Middle frontal gyrus (tissue), 1 donor: ENCODE data around the gene NUP155.
"Not testable (repeated sequence)": the region's sequence is repeated elsewhere in the genome, so short reads cannot be mapped to it uniquely, and the experiment has no call there.

Experiments
- DNase-seq: peaks from one replicate; pipeline ENCODE4 v3.0.0-alpha.2; 2015; ENCODE audit warnings: low spot score; ENCODE audit errors: extremely low spot score

The NUP155 gene

GRCh38 chr5:37283214-37283820 lies 87.6 kb downstream of the NUP155 start:
- no peak for DNase-seq

DNA sequence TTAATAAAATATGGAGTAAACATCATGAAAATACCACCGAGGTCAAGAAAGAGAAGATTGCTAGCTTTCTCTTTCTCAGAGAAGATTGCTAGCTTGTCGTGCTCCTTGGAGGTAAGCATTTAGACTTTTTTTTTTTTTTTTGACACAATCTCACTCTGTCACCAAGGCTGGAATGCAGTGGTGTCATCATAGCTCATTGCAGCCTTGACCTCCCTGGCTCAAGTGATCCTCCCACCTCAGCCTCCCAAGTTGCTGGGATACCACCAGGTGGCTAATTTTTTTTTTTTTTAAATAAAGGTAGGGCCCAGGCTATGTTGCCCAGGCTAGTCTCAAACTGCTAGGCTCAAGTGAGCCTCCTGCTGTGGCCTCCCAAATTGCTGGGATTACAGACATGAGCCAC lies 95.4 kb downstream of the NUP155 start:
- no peak for DNase-seq

DNA sequence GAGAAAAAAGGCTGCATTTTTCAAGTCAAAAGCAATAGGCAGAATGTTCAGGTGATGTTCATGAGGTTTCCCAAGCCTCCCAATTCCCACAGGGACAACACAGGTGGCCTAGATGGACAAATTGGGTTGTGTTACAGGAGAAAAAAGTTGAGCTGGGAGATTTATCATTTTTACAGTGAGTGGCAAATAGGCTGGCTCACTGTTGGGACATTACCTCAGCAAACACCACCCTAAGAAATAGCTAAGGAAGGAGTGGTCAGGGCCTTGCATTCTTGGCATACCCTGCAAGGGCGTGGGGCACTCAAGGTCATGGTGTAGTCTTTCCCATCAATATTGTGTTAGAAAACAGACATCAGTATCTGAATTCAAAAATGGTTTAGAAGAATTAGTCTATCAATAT lies 98.4 kb downstream of the NUP155 start:
- no peak for DNase-seq

- DNase-seq, result not testable (repeated sequence)
These were observed 102.8 kb downstream of the NUP155 start for GRCh38 chr5:37268100-37268499.

DNA sequence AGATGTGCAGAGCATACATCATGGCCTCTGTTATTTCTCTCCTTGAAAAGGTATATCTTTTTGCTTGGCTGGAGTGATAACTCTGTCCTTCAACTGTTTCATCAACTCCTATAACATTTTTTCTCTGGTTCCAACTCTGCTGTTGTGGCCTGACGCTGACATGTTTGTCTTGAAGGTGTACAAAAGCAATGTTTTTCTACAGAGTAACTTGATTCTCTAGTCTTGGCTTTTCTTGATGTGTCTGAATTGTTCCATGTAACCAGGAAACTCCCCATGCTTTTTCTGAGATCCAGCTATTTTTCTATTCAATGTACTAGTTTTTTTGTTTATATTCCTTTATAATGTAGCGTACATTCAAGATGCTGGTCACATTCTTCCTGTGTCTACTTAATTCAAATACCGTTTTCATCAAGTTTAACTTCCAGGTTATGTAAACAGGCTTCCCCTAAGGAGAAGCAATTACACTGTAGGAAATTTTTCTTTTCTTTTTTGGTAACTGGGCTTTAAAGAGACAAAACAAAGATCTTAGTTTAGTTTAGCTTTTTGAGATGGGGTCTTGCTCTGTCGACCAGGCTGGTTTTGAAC lies 115.0 kb downstream of the NUP155 start:
- no peak for DNase-seq

GRCh38 chr5:37254581-37254980 lies 116.3 kb downstream of the NUP155 start:
- DNase-seq, result no peak

DNA sequence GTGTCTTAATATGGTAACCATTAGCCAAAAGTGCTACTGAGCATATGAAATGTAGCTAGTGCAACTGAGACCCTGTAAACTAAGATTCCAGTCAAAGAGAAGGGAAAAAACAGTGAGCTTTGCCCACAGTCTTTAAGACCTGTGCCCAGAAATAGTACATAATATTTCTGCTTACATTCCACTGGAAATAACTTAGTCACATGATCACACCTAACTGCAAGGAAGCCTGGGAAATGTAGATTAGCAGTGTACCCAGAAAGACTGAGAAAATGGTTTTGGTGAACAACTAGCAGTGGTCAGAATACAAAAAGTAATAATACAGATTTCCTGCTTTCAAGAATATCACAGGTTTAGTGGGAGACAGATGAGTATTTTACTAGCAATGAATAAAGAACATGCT lies 119.2 kb downstream of the NUP155 start:
- no peak for DNase-seq

DNA sequence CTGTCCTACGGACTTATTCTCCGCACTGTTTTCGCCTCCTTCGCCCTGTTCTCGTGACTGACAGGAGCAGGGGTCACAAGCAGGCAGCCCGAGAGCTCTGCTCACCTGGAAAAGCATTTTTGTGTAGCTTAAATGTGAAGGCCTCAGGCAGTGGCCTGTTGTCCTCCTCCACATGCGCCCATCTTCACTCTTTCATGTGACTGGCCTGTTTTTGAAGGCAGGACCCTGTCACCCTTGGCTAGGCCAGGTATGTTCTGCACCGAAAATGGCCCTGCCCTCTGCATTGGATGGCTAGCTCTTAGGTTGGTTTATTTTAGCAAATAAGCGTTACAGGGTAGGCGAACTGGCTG lies 121.1 kb downstream of the NUP155 start:
- DNase-seq, result no peak

DNA sequence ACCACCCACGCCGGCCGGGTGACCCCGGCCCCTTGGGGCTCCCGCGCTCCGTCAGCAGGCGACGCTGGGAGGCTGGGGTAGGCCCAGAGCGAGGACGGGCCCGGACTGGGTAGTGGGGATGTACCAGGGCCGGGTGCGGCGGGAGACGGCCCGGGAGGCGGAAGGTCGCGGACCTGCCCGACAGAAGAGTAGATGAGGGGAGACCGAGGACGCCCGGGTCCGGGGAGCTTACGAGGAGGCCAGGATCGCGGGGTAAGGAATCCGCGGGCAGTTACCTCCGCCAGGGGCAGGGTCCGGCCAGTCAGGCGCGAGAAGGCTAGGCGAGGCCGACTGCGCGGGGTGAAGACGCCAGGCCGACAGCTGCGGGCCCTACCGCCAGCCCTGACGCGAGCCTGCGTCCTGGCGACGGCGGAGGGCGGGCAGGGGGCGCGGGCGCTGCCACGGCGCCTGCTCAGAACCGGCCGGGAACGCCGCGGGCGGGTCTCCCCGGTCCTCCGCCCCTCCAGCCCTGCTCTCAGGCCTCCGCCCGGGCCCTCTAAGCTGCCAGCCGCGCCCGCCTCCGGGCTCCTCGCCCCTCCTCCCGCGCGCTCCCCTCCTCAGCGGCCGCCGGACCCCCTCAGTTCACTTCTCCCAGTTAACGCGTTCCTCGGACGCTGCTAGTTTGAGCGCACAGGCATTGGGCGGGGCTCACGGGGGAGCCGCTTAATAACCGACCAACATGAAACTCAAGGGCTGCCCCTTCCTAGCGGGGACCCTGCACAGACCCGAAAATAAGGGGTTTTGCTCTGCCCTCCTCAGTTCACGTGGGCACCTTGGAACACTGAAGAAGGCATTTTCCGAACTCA lies 121.7 kb downstream of the NUP155 start, which contains the start of gene CPLANE1:
Gene CPLANE1, minus strand, starts transcription at position 407 of the 845 bp plus-strand sequence. CDS start 1,678 bp downstream, outside the sequence.
- DNase-seq, result peak; percentile 46

DNA sequence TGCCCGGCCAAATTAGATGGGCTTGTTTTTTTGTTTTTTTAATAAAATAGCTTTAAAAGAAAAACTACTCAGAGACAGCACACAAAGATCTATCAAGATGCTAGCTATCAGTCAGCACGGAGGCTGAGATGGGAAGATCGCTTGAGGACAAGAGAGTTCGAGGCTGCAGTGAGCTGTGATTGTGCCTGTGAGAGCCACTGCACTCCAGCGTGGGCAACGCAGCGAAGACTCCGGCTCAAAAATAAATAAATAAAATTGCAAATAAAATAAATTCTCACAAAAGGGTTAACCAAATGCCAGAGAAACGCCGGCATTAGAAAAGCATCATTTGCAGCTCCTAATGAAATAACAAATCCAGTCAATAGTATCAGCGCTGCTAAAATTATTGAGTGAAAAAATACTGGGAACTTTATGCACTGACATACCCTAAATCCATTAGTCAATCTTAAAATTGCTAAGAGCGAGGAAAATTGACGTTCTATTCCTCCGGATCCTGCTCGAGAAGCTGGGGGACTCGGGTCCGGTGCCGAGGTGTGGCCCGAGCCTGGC lies 122.4 kb downstream of the NUP155 start:
- no peak for DNase-seq

GRCh38 chr5:37247496-37247895 lies 123.4 kb downstream of the NUP155 start:
- DNase-seq, result no peak

DNA sequence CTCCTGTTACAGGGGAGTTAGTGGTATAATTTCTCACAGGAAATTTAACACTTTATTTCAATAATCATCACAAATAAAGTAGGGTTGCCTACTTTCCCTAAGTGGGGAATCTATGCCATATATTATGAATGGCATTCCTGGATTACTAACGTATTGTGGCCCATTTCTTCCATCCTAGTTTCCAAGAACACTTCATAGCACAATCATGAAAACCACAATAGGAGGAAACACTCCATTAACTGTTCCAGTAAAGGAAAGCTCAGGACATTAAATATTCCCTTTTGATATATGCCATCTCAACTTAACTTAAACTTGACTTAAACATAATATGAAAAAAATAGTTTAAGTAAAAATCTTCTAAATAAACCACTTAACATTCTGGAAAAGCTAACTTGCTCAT lies 123.9 kb downstream of the NUP155 start:
- DNase-seq, result no peak
